CD4-positive, alpha-beta T cell treated with Interleukin-4 for 4 hours (primary cell): ENCODE data around the gene SLC1A3.

Source experiments
- DNase-seq: peaks from one replicate; pipeline ENCODE4 v3.0.0-alpha.2; 2020

The SLC1A3 gene

GRCh38 chr5:36658038-36658756 lies 51.8 kb downstream of the SLC1A3 start:
- no peak for DNase-seq

GRCh38 chr5:36659411-36659810 lies 53.0 kb downstream of the SLC1A3 start:
- DNase-seq: no peak

DNA sequence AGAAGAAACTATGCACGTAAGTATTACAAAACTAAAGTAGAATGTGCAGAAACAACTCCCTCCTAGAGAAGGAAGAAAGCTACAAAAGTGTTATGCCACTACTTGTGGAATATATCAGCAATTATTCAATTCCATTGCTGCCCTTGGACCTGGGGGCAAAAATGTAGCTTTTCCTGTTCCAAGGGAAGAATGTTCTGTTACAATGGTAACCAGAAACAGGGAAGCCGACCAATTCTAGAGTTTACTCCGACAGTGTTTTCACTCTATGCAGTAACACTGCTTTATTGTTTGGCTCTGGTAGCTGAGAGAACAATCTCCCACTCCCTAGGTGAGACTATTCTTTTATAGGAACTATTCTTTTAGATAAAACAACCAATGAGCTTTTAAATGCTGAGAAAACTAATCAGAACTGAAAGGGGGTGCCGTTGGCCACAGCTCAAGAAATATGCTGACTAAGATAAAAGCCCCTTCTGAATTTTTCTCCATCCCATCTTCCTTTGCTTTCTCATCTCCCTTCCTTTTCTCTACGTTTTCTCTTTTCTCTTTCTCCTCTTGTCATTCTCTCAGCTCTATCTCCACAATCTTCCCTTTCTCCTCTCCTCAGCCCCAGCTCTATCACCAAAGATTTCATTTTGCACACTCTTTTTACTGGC lies 54.1 kb downstream of the SLC1A3 start:
- no peak for DNase-seq

DNA sequence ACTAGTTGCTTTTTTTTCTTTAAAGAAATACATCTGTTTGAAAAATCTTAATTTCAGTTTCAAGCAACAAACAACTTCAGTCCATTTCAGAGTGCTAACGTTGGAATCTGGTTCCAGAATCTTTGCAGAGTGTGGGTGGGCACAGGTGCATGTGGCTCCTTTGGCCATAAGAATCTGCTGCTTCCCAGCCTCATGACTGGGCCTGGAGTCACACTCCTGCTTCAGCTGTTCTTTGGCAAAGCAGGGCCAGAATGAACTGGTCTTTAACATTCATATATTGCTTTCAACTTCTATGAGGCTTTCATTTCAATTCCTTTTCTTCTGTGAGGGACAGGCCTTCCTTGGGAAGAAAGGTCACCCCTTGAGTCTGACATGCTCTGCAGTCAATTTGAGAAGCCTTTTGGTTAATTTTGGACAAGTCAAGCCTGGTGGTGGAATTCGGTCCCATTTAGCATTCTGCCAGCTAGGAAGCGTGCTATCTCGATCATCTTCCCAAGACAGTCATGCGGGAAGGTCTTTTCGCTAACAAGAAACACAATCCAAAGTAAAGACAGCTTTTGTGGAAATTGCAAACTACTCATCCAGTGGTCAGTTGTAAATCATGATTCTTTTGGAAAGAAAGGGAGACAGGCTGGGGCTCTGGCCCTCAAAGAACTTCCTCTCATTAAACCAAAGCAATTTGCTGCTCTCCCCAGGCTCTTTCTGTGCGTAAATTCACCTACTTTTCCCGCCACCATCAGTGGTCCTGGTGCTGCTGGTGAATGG lies 55.2 kb downstream of the SLC1A3 start:
- no peak for DNase-seq

DNA sequence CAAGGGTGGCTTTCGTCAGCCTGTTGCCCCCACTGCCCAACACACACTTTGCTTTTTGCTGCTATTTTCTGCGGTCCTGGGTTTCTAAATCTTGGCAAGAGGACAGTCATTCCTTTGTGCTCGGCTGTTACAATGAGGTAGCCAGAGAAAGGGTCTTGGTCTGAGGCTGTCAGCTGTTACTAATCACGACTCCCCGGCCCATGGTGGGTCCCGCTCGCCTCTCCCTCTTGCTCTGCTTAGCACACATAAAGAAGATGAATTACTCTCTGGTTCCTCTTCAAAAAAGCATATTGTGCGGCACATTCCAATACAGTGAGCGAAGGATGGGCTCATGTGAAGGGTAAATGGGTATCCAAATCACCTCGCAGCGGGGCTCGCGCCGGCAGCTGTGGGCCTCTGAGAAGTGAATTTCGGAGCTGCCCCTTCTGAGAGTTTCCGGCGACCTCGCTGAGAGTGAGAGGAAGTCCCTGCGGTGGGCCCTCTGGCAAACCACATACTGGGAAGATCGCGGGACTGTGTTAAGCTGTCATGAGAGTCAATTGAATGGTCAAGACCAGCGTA lies 56.0 kb downstream of the SLC1A3 start:
- DNase-seq: no peak

DNA sequence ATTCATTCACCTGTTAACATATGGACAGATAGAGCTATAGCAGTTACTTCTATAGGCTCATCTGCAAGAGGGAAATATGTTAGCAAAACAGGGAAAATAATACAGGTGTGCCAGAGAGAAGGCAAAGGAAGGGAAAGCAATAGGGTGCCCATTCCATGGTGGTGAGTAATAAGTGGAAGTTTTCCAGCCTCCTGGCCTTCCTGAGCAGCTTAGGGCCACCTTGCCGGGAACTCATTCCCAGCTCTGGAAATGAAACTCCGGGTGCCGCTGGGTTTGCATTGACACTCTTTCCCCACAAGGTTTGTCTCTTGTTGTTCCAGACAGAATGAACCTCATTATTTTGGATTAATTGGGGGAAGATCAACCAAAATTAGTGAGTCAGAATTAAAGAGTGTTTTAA lies 58.4 kb downstream of the SLC1A3 start:
- no peak for DNase-seq

DNA sequence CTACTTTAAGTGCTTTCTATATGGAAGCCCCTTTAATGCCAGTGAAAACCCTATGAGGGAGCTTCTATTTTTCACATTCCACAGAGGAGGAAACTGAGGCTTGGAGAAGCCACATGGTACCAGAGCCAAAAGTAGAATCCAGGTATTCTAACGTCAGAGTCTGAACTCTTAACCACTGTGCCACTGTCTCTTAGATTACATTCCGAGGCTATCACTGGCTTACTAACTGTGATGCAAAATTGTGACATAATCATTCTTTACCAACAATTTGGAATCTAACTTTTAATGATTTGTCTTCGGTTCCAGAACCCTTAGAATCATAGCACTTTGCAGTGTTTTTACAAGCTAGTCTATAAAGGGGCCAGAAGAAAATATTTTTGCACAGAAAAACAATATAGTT lies 59.2 kb downstream of the SLC1A3 start:
- DNase-seq: no peak

DNA sequence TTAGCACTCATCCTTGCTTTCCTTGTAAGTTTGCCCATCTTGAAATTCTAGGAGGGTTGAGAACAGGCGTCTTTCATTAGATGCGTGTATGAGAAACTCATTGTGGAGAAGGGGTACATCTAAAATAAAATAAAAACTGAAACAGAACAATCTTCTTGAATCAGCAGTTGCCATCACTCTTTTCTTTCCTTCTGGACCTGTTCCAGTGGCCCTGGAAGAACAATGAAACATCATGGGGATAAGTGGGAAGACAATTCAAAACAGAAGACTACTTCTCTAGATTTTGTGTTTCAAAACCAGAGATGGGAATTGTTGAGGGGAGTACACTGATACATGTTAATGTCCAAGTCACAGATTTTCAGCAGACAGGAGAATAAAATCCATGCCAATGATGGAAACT lies 59.9 kb downstream of the SLC1A3 start:
- no peak for DNase-seq

- DNase-seq: no peak
These were observed 60.6 kb downstream of the SLC1A3 start for GRCh38 chr5:36666986-36667385.

GRCh38 chr5:36667824-36668223 lies 61.4 kb downstream of the SLC1A3 start:
- DNase-seq: no peak

GRCh38 chr5:36669015-36669651 lies 62.7 kb downstream of the SLC1A3 start:
- DNase-seq: no peak

DNA sequence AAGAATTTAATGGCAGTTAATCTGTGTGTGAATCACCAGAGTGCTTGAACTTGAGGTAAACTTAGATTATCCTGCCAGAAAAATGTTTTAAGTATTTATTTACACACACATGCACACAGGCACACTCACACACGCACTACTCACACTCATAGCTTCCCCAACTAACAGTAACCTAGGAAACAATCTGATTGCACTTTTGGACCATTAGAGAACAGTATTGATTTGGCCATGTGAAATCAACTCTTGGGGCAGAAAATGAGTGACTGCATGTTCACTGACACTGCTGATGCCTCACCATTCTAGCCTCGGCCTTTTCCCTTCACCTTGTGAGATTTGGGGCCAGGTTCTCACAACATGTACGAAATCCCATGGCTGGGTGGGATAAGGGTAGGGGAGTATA lies 64.1 kb downstream of the SLC1A3 start:
- DNase-seq: no peak

GRCh38 chr5:36675282-36675681 lies 68.9 kb downstream of the SLC1A3 start:
- DNase-seq: no peak

GRCh38 chr5:36679221-36679989 lies 73.0 kb downstream of the SLC1A3 start:
- DNase-seq: no peak

- no peak for DNase-seq
These were observed 73.7 kb downstream of the SLC1A3 start for GRCh38 chr5:36680066-36680465.

DNA sequence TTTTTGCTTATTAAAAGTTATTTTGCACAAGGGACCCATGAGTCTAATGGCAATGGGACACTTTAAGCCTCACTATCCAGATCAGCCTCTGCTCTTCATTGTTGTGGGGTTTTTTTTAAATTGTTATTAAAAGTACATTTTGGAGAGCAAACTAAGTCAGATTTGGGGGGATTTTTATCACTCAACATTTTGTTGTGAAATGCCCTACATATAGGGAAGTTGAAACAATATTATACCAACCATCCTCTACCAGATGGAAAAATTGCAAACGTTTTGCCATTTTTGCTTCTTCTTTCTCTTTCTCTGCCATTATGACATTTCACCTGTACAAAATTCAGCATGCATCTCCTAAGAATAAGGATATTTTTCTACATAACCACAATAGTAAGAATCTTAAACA lies 75.3 kb downstream of the SLC1A3 start:
- DNase-seq: no peak

DNA sequence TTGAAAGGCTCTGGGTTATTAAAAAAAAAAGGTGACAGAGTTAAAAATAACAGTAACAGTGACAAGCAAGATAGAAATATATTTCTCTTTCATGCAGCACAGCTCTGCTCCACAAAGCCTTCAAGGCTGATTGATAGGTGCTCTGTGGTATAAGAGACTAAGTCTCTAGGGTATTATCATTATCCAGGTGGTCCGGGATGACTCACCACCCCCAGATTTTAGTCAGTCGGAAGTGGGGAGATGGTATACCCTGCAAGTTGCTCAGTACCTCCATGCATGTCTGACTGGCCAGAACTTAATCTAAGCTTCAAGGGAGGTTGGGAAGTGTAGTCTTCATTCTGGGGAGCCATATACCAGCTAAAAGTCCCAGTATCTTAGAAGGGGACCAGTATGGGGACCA lies 76.1 kb downstream of the SLC1A3 start:
- DNase-seq: no peak

DNA sequence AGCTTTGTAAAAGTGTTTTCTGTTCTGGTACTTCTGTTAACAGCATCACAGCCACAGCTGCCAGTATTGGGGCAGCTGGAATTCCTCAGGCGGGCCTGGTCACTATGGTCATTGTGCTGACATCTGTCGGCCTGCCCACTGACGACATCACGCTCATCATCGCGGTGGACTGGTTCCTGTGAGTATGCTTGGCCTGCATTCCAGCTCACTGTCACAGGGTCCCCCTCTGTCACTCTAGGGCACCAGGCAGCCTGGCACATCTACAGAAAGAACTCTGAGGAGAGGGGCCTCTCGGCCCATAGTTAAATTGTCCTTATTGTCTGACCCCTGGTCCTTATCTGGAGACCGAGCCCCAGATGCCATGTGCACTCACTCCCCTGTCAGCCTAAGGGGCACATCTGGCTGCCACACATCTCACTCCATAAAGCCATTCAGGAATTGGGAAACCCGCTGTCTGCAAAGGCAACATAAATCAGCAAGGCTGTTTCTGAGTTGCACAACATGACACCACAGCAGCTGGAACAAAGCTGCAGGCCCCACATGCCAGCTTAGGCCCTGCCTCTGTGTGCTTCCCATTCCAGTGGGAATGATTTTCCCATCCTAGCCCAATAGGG lies 77.5 kb downstream of the SLC1A3 start:
- no peak for DNase-seq

DNA sequence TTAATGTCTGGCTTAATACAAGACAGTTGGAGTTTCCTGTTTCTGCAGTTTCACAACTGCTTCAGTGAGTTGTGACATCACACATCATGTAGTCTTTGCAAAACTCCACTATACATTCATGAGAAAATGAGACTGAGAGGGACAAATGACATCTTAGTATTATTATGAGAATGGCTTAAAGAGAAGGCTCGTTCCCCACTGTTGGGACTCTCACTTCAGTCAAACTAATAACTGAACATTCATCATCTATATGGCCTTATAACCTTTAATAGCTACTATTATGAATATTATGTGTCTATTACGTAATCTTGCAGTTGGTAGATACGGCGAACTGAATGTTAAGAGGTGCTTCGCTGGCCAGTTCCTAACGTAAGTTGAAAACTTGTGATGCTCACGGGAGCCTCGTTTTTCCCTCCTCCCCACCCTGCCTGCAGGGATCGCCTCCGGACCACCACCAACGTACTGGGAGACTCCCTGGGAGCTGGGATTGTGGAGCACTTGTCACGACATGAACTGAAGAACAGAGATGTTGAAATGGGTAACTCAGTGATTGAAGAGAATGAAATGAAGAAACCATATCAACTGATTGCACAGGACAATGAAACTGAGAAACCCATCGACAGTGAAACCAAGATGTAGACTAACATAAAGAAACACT lies 79.4 kb downstream of the SLC1A3 start:
- DNase-seq: no peak

- no peak for DNase-seq
These were observed 80.5 kb downstream of the SLC1A3 start for GRCh38 chr5:36686881-36687280.

DNA sequence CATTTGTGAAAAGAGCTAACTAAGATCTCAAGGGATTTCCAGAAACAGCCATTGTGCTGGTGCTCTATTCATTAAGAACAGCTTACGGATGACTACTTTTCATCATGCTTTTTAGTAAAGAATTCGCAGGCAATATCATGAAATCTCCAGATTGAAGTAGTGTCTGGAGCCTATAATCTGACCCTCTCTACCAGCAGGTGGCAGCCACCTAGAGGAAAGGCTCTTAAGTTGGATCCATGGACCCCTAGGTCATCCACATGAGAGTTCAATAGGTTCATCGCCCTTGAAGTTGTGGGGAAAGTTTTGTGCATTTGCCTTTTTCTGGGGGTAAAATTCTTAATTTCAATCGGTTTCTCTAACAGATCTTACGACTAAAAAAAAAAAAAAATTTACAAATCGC lies 82.3 kb downstream of the SLC1A3 start:
- DNase-seq: no peak
